Ovary (tissue), 9 donors: Measurements from ENCODE around the gene NLRC5. TPM values are rescaled to one million over a fixed set of nuclear protein-coding genes. Genes with fewer than 3 reads are reported as not detected.
"Not testable (repeated sequence)": the region's sequence is repeated elsewhere in the genome, so short reads cannot be mapped to it uniquely, and the experiment has no call there.

Experiments
- DNase-seq, 5 donors: peaks; one replicate each; pipeline ENCODE4 v3.0.0-alpha.2; 2019 to 2020
- H3K27ac ChIP-seq, 2 donors: fragments of 200-600 bp; one replicate each; pipeline versions ENCODE4 v1.5.1 to v1.8.0; 2019 to 2022
- H3K27me3 ChIP-seq: fragments of 200-600 bp; one replicate; pipeline ENCODE4 v1.8.0; 2022
- H3K36me3 ChIP-seq: fragments of 200-600 bp; sonication (generic); one replicate; pipeline ENCODE4 v1.5.1; 2019
- H3K4me1 ChIP-seq: one replicate; pipeline ENCODE4 v1.8.1; 2013; ENCODE audit warnings: mild to moderate bottlenecking, moderate library complexity; ENCODE audit not compliant: insufficient read depth
- H3K4me3 ChIP-seq: fragments of 200-600 bp; sonication (generic); one replicate; pipeline ENCODE4 v1.5.1; 2017
- H3K9me3 ChIP-seq, 2 donors: fragments of 200-600 bp in 1 of 2; sonication (generic) in 1 of 2; one replicate each; pipeline versions ENCODE4 v1.5.1 to v1.8.1; 2013 to 2019; ENCODE audit warnings: mild to moderate bottlenecking in 1 of 2, moderate library complexity in 1 of 2
- EP300 ChIP-seq: sonication (generic); formaldehyde crosslinking; IDR thresholded peaks from one replicate; pipeline ENCODE4 v1.6.1; 2017; ENCODE audit warnings: antibody characterized with exemption
- POLR2A ChIP-seq: fragments of 450-650 bp; IDR thresholded peaks from one replicate; pipeline ENCODE4 v1.6.1; 2017; ENCODE audit warnings: antibody characterized with exemption, mild to moderate bottlenecking, moderate library complexity
- WGBS, 3 donors: extraction: QIAGEN DNeasy Blood & Tissue Kit in 1 of 3; methylation state at CpG; one replicate each; pipeline versions ENCODE4 v1.1.5 to v1.1.7; 2013 to 2017; 5-methylcytosine and 5-hydroxymethylcytosine counted together
- intact Hi-C, 4 donors: fragments of 100-400 bp; cut with DNase I; formaldehyde crosslinking; loops; one replicate each; pipeline versions ENCODE4 v1.11.0 to v1.15.1; 2022 to 2023
- polyA plus RNA-seq, 2 donors: library from polyadenylated mRNA; stranded (reverse); fragments of 200-250 nt in 1 of 2; fragments of 350-450 nt in 1 of 2; fragmentation: Illumina TruSeq in 1 of 2; extraction: RNeasy Lipid Tissue Mini Kit (QIAGEN cat#74804) in 1 of 2; gene quantifications; one replicate each; pipeline ENCODE4 v1.2.3, GENCODE V29; 2013 to 2014
- total RNA-seq, 7 donors: library from RNA; depleted of rRNA in 2 of 7; stranded (reverse); fragments of >200 nt in 2 of 7; fragmentation: NEBNext Ultra II Directional in 3 of 7; extraction: Animal tissue kit (Norgen Biotek cat#: 25700) in 3 of 7; gene quantifications; one replicate each; pipeline versions ENCODE4 v1.1.0 to v1.2.4, GENCODE V29; 2016 to 2023
- TF ChIP-seq, protein P1 (sequence below), 3 donors: fragments of 450-650 bp in 2 of 3; fragments of 200-600 bp in 1 of 3; IDR thresholded peaks; one replicate each; pipeline versions ENCODE4 v1.5.1 to v1.8.0; 2016 to 2022; ENCODE audit warnings: antibody characterized with exemption in 3 of 3, mild to moderate bottlenecking in 1 of 3
- donor health status: DM: no; HTN: no; CAD: no; lungs with moderate emphysema.
- donor health status: DM: no; HTN: no; CAD: no.
- donor health status: Bipolar disorder and iron deficiency.
- donor health status: DM: yes; HTN: yes; CAD: no.
- donor health status: DM: no; HTN: no; CAD: no.
- donor health status: DM: yes; HTN: yes; CAD: no.

NLRC5 gene
- total and polyA plus RNA-seq, 9 donors: 6.0 to 29.9 (median 14.7) TPM

DNA sequence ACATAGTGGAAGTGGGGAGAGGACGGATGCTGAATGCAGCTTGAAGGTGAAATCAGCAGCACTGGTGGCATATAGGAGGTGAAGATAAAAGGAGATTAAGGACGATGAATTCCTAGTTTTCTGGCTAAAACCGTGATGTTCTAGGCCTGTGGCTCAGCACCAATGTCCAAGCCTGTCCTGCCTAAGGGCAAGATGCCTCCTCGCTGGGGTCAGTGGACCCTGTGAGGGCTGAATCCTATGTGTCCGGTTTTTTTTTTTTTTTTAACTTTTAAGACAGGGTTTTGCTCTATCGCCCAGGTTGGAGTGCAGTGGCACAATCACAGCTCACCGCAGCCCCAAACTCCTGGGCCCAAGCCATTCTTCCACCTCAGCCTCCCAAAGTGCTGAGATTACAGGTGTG, 115.8 kb downstream of the NLRC5 start:
- intact Hi-C loops: no loop called here
- no peak overlapping the region for H3K4me3 ChIP-seq
- 86 to 91% (median 90%) methylated on average over 7 of the region's 7 CpGs for WGBS, 3 donors
- no peaks in the 10 kb centered on the region for H3K9me3 ChIP-seq
- no peak overlapping the region for H3K27ac ChIP-seq
- no peak for DNase-seq
- TF ChIP-seq POLR2A (no peak), EP300 (no peak)
- TF ChIP-seq, protein P1, sequence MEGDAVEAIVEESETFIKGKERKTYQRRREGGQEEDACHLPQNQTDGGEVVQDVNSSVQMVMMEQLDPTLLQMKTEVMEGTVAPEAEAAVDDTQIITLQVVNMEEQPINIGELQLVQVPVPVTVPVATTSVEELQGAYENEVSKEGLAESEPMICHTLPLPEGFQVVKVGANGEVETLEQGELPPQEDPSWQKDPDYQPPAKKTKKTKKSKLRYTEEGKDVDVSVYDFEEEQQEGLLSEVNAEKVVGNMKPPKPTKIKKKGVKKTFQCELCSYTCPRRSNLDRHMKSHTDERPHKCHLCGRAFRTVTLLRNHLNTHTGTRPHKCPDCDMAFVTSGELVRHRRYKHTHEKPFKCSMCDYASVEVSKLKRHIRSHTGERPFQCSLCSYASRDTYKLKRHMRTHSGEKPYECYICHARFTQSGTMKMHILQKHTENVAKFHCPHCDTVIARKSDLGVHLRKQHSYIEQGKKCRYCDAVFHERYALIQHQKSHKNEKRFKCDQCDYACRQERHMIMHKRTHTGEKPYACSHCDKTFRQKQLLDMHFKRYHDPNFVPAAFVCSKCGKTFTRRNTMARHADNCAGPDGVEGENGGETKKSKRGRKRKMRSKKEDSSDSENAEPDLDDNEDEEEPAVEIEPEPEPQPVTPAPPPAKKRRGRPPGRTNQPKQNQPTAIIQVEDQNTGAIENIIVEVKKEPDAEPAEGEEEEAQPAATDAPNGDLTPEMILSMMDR (IDR thresholded peaks at IDR 0.05): no peak
- H3K36me3 ChIP-seq: no peaks in the 10 kb centered on the region
- no peaks in the 10 kb centered on the region for H3K27me3 ChIP-seq
- H3K4me1 ChIP-seq: no peaks in the 10 kb centered on the region

DNA sequence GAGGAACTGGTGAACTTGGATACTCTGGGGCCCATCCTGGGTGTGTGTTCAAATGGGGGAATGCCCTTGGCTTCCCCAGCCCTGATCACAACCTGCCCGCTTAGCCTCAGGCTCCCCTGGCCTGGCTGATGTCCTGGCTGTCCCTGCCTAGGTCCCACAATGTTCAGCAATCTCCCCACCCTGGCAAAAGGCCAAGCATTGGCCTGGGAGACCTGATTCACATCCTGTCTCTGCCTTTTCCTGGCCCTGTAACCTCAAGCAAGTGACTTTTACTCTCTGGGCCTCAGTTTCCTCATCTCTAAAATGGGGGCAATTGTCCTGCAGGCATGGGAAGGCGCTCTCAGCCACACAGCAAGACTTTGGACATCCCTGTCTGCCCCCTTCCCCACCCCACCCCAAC, 117.4 kb downstream of the NLRC5 start:
- TF ChIP-seq, protein P1 (IDR thresholded peaks at IDR 0.05): no peak
- TF ChIP-seq EP300: no peak
- TF ChIP-seq POLR2A: no peak

DNA sequence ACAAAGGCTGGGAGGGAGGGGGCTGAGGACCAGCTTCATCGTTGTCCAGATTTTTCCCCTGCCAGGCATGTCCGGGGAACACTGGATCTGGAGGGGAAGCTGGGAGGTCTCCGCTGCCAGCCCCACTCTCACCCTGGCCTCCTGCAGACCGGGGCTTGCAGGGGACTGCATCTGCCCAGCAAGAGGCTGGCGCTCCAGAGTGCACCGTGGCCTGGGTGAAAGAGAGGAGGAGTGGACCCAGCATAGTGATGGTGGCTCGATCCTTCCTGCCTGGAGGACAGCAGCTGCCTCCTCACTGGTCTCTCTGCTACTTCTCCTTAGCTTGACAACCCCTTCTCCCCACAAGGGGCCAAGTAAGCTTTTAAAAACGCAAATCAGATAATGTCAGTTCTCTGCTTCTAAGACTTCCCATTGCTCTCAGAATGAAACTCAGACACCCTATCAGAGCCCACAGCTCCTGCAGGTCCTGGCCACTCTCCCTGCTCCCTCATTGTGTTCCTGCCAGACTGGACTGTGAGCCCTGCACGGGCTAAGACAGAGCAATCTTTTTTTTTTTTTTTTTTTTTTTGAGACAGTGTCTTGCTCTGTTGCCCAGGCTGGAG, 118.1 kb downstream of the NLRC5 start:
- WGBS, 3 donors: 51 to 70% (median 65%) methylated on average over 9 of the region's 9 CpGs
- no peaks in the 10 kb centered on the region for H3K36me3 ChIP-seq
- no peak for DNase-seq
- no peak overlapping the region for H3K4me3 ChIP-seq
- intact Hi-C loops: no loop called here
- no peaks in the 10 kb centered on the region for H3K27me3 ChIP-seq
- no peaks in the 10 kb centered on the region for H3K4me1 ChIP-seq
- no peak for TF ChIP-seq EP300
- no peak overlapping the region for H3K27ac ChIP-seq
- H3K9me3 ChIP-seq: no peaks in the 10 kb centered on the region

More for the DNA sequence above, 117.4 kb downstream of the NLRC5 start:
- H3K9me3 ChIP-seq: no peaks in the 10 kb centered on the region
- intact Hi-C loops: no loop called here
- H3K27me3 ChIP-seq: no peaks in the 10 kb centered on the region
- no peak for DNase-seq
- H3K27ac ChIP-seq: no peak overlapping the region
- WGBS, 3 donors: 83 to 100% (median 87%) methylated on average over 2 of the region's 2 CpGs
- H3K36me3 ChIP-seq: no peaks in the 10 kb centered on the region
- H3K4me3 ChIP-seq: no peak overlapping the region
- H3K4me1 ChIP-seq: no peaks in the 10 kb centered on the region

DNA sequence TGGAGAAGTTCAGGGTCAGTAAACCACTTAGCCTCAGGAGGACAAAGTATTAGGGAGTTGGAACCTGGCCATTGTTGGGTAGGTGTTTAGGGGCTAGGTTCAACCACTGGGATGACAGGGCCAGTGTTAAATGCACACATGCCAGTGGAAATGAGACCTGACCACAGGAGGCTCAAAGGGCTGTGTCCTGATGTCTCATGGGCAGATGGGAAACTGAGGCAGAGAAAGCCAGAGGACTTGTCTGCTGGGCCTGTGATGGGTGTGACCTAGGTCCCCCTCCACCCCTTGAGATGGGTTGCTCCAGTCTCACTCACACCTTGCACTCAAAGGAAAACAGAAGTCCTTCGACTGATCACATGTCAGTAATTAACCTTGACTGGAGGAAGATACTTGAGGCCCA, 119.1 kb downstream of the NLRC5 start:
- Histone ChIP-seq H3K4me3 (no peak overlapping the region), H3K4me1 (no peaks in the 10 kb centered on the region), H3K36me3 (no peaks in the 10 kb centered on the region), H3K27ac (no peak overlapping the region), H3K27me3 (no peaks in the 10 kb centered on the region), H3K9me3 (no peaks in the 10 kb centered on the region)
- no peak for DNase-seq
- intact Hi-C loops: no loop called here
- TF ChIP-seq, protein P1 (IDR thresholded peaks at IDR 0.05): no peak
- TF ChIP-seq EP300 (no peak), POLR2A (no peak)
- 68 to 81% (median 72%) methylated on average over 1 of the region's 1 CpG for WGBS, 3 donors

DNA sequence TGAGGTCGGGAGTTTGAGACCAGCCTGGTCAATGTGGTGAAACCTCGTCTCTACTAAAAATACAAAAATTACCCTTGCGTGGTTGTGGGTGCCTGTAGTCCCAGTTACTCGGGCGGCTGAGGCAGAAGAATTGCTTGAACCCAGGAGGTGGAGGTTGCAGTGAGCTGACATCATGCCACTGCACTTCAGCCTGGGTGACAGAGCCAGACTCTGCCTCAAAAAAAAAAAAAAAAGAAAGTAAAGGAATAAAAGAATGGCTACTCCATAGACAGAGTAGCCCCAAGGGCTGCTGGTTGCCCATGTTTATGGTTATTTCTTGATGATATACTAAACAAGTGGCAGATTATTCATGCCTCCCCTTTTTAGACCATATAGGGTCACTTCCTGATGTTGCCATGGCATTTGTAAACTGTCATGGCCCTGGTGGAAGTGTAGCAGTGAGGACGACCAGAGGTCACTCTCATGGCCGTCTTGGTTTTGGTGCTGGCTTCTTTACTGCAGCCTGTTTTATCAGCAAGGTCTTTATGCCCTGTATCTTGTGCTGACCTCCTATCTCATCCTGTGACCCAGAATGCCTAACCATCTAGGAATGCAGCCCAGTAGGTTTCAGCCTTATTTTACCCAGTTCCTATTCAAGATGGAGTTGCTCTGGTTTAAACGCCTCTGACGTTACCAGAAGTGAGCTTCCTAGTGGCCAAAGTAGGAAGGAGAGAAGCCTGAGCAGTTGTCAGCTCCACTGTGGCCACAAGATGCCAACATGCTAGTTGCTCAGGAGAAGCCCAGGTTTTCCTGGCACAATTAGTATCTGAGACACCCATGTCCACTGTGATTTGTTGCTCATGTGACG, 120.1 kb downstream of the NLRC5 start:
- WGBS, 3 donors: 84 to 86% (median 84%) methylated on average over 10 of the region's 10 CpGs
- intact Hi-C loops: not testable (repeated sequence)

More for the DNA sequence above, 120.1 kb downstream of the NLRC5 start:
- H3K4me1 ChIP-seq, H3K36me3 ChIP-seq, H3K4me3 ChIP-seq, H3K27ac ChIP-seq, H3K9me3 ChIP-seq, DNase-seq, H3K27me3 ChIP-seq: not testable (repeated sequence)
